Heart left ventricle (tissue), 13 donors: ENCODE results near the gene ZNF750.

ENCODE experiments used
- CTCF ChIP-seq, 12 donors: fragments of 200-600 bp; sonication (generic) in 4 of 12; IDR thresholded peaks; one replicate each; pipeline versions ENCODE4 v1.5.0 to v1.8.0; 2018 to 2022; ENCODE audit warnings: antibody characterized with exemption in 12 of 12, mild to moderate bottlenecking in 5 of 12
- POLR2A ChIP-seq, 2 donors: fragments of 450-650 bp; IDR thresholded peaks; one replicate each; pipeline ENCODE4 v1.6.1; 2017; ENCODE audit warnings: antibody characterized with exemption in 2 of 2, mild to moderate bottlenecking in 2 of 2, moderate library complexity in 2 of 2
- donor health status: ischemic (EF 13 %, LVEDD 7.1; RV severe dilation, severe dysfunction).
- donor health status: DM: no; HTN: yes; CAD: no.
- donor health status: DM: no; HTN: no; CAD: no.
- donor health status: ischemic (EF 25% LVEDD 6.9; RV normal size, moderate dysfunction).
- donor health status: ischemic (EF 25% LVEDD 5.7; RV mildly dilated, moderate dysfunction).
- donor health status: ischemic (EF 35%, LVEDD 5.7; RV mildly dilated, moderate dysfunction).
- donor health status: nonischemic (EF 11% LVEDD 7.7; RV severe dilation, severe dysfunction).
- donor health status: DM: yes; HTN: yes; CAD: no.
- donor health status: PGD.
- donor health status: ischemic (EF 29% LVEDD 5.4; RV normal size, mild dysfunction).
- donor health status: nonischemic (EF 23%, LVEDD 6.1; RV moderate dilation, normal function).

GRCh38 chr17:82876602-82877379 lies 37.0 kb upstream of the ZNF750 start:
- TF ChIP-seq CTCF (IDR thresholded peaks at IDR 0.05), result peak; percentile 30 to 76 (median 48)
- TF ChIP-seq POLR2A (IDR thresholded peaks at IDR 0.05), result no peak
